DMS79 (cell line): Measurements from ENCODE around the gene GRM5.

ENCODE experiments used
- DNase-seq: peaks from one replicate; lab custom pipeline; 2025; lab: John Stamatoyannopoulos, UW

GRM5 gene

DNA sequence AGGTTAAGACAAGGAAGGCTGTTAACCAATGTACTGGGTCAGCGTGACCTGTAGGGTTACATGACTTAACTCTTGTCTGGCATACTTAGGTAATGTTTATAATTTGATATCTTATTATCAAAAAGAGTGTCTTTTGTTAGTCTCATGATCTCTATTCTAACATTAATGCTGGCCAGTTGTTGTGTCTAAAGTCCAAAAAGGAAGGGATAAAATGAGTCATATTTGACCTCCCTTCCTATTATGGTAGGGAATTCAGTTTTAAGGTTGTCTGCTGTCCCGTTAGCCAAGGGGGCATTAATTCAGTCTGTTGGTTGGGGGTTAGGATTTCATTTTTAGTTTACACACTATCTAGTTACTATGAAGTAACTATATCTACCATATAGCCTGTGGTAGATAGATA, 364.0 kb downstream of the GRM5 start:
- DNase-seq, result no peak

DNA sequence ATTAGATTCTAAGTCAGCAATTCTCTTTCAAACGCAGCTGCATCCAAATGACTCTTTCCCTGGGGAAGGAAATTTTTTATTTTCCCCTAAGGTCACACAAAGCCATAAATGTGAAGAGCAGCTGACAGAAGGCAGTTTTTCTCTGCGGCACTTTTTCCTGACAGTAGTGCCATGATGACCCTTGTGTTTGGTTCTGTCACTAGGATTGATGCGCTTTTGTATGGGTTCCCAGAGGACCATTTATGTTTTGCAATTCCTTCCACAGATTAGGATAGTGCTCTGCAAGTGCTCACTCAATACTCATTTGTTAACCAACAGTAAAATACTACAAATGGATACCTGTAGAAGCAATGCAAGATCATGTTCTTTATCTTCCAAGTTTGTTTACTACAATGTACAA, 368.6 kb downstream of the GRM5 start:
- DNase-seq, result no peak

DNA sequence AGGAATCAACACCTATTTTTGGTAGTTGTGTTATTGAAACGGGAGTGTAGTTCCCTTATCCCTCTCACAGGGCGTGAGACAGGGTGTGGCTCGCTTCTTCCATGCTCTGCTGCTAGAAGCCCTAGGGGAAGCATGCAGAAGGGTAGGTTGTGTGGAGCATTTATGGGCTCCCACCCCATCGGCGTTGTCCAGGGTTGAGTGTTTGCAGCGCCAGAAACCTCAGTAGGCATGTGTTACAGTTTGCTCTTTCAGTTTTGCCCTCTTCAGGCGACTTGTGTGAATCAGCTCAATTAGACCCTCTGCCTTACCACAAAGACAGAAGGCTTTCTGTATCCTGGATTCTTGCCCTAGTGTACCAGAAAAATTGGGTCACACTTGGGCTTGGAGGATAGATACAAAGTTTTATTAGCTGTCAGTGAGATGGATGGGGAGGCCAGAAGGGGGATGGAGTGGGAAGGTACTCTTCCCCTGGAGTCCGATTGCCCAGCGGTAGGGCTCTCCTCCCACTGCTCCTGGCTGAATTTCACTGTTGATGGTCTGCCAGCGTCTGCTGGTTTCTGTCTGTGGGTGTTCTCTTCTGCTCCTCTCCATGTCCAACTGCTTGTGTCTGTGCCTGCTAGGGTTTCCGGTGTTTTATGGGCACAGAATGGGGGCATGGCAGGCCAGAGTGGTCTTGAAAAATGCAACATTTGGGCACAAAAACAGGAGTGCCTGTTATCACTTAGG, 369.9 kb downstream of the GRM5 start:
- no peak for DNase-seq

DNA sequence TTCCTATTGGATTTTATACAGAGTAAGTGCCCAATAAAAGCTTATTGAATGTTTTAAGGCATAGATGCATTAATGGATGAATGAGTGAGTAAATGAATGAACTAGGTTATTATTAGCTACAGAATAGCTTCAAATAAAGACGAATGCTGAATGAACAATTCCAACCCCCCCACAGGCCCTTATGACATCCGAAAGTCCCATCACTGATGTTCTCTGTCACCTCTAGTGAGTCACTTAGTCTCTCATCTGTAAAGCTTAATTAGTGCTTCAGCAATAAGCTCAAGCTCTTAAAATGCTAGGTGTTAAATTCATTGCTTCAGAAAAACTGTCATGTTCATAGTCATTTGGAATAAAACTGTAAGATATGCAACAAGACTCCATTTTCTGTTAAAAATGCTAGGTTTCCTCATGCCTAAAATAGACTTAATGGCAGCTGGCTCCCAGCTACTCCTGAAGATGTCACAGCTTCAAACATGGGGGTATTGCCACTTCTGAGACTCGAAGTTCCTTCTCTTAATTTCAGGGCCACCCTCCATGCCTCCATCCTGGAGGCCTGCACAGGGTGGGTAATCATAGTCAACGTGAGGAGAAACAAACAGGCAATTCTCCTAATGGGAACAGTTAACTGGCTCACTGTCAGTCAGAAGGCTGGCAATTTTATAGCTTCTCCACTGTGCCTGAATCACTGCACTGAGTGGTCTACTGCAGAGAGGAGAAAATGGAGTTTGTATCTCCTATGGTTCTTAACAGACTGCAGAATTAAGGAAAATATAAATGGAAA, 373.3 kb downstream of the GRM5 start:
- DNase-seq, result no peak

DNA sequence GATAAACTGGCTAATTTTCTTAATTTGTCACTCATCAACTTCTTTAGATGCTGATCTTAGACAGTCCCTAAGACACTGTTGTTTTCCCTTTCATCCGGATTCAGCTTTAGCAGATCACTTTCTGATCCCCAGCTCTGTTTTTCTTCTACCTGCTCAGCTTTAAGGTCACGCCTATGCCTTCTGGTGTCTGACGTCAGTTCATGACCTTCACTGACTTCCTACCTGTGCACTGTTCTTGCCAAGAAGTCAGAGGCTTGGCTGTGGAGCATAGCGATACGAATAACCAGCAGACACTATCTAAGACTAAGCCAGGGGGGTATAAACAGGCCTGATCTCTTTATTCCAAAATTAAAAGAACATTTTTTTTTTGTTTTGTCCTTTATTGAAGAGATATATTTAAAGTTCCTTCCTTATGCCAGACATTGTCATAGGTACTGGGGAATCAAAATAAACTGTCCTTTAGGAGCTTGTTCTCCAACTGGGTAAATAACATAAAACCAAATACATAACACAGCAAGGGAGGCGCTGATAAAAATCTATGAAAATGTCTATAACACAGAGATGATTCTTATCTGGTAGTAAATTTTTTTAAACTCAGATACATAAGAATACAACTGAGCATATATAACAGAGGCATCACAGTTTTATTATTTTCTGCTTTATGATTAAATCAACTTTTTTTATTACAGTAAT, 376.1 kb downstream of the GRM5 start:
- DNase-seq, result no peak

DNA sequence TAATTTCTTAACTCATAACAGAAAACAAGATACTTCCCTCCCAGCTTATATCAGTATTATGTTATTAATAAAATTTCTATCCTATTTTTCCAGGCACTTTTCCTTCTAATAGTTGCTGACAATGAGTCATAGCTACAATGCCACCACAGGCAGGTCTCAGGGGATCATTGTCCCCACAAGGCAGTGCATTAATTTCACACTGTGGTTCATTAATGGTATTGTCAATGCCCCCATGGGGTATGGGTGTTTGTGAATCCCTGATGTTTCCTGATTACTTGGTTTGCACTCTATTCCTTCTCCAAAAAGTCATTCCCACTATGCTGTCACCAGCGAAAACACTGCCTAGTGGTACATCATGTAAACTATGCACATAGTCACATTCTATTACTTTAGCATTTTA, 382.8 kb downstream of the GRM5 start:
- DNase-seq, result no peak

DNA sequence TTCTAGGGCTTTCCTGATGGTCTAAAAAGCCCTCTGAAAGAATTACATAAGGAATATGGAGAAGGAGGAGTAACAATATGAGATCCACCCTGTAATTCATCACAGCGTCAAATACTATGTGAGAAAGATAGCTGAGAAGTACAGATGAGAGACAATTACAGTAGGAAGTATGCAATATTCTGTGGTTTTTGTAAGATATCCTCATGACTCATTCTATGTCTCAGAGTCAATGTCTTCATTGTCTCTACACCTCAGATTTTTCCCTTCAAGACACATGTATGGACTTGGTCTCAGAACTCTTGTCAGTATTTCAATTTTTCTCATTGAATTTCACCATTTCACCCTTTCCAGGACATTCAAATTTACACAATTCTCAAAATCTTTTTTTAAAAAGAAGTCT, 385.0 kb downstream of the GRM5 start:
- DNase-seq, result no peak

DNA sequence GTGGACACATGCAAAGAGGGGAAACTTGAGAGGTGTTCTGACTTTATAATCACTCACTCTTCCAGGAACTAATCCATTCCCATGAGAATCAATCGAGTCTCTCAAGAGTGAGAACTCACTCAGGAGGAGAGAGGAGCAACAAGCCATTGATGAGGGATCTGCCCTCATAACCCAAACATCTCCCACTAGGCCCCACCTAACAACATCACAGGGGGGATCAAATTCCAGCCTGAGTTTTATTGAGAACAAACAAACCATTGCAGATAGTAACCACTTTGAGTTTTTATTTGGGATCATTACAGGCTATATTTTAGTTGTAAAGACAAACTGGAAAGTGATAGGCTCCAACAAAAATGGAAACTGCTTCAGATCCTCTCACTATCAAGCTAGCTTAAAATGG, 399.4 kb downstream of the GRM5 start:
- DNase-seq, result no peak

DNA sequence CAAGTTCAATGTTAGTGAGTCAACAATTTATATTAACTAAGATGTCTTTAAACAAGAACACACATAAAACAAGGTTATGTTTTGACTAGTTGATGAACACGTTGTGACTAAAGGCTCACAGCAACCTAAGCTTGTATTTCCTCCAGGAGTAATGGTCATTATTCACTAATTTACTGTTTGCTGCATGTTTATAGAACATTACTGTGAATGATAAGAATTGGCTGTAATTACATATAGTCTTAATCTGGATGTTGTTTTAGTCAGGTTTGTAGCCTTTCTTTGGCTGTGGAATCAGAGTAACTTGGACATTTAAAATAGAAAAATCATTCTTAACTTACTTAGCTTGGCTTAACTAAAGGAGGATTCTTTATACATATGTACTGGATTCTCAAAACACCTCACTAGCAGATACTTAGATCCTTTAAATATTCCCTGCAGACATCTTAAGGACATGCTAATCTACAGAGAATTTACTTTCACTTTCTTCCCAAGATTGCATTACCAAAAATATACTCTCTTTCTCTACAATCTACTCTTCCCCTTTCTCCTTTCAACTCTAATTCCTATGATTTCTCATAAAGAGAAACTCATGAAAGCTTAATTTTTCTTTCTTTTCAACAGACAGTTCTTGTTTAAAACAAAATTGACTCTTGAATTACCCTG, 408.6 kb downstream of the GRM5 start:
- DNase-seq, result no peak

DNA sequence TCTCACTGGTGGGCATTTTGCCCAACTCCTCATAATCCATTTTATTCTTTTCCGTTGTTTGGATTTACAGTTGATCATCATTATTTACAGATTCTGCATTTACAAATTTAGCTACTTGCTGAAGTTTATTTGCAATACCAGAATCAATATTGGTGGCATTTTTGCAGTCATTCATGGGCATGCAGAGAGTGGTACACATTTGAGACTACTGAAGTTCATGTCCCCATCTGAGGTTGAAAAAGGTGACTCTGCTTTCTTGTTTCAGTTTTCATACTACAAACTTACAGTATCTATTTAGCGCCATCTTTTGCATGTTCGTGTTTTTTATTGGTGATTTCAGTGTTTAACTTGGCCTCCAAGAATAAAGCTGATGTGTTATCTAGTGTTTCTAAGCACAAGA, 409.5 kb downstream of the GRM5 start:
- DNase-seq, result no peak

DNA sequence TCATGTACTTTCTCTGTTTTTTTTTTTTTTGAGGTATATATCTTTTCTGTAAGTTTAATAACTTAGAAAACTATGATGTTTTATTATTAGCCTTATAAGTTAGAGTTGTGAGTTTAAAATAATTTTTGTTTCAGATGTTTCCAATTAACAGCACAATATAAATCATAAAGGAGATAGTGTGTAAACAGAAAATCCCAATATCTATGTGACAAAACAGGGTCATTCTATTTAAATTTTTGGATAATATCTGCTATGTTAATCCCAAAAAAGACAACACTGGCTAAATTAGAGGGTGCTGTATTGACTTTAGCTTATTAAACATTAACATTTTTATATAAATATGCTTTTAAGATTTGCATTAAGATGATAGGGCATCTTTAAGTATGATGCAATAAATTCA, 410.1 kb downstream of the GRM5 start:
- DNase-seq, result no peak

DNA sequence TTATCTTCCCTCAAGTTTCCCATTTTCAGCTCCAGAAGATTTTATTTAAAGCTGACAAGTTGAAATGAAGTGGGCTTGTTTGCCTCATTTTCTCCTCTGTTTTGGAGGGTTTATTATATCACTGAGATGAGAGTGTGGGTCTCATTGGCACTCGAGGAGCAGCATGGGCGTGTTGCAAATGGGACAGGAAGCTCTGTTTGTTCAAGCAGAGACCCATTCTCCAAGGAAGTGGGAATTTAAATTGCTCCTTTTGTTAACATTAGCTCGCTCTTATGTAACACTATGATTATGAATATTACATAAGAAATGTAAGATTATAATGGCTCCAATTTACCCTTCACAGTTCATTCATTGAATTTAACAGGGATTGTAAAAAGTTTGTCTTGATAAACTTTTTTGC, 410.6 kb downstream of the GRM5 start:
- DNase-seq, result no peak

DNA sequence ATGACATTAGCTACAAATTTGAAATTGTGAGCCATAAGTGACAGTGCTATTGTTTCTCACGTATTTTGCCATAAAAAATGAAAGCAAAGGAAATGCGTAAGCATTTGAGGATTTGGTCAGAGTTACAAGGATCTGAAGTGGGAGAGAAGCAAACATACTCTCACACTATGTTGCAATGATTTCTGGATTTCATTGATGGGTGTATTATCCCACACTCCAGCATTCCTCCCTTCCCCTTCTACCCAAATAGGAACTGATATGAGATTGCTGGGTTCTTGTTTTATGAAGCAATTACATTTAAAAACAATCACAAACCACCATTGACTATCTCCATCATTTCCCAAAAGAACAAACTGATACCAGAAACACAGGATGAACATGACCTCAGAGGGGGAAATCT, 414.2 kb downstream of the GRM5 start:
- DNase-seq, result no peak

DNA sequence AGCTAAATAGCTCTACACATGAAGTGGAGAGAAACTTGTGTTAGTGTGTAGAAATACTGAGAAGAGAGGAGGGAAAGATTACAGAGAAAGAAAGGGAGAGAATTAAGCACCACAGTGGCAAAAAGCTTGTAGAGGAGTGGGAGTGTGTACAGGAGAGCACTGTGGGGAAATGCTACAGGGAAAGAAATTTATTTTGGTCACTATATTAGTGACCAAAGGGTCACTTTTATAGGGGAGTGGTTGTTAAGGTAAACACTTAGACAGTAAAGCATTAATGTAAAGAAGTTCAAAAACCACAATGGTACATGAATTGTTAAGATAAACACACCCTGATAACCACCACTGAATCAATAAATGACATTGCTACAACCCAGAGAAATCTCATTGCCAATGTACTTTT, 421.1 kb downstream of the GRM5 start:
- DNase-seq, result no peak

DNA sequence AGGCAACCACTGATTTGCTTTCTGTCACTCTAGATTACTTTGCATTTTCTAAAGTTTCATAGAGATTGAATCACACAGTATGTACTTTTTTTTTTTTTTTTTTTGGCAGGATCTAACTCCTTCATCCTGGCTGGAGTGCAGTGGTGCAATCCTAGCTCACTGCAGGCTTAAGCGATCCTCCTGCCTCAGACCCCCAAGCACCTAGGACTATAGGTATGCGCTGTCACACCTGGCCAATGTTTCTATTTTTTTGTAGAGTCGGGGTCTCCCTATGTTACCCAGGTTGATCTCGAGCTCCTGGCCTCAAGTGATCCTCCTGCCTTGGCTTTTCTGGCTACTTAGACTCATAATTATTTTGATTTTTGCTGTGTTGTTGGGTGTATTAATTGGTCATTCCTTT, 433.6 kb downstream of the GRM5 start:
- no peak for DNase-seq

DNA sequence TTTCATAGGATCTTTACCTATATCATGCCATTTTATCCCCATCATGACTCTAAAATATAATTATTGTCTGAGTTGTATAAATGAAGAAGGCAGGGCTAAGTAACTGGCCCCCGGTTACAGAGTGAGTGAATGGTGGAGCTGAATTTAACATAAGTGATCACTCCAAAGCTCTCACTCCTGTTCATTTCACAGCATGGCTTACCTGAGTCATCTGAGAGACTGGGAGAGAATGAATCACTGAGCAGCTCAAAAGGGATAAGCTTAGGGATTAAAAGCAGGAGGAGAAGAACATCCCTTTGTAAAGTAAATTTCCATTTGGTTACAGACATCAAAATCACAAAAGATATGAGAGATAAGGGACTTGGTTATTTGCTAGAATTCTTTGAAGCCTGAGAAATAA, 434.3 kb downstream of the GRM5 start:
- no peak for DNase-seq

DNA sequence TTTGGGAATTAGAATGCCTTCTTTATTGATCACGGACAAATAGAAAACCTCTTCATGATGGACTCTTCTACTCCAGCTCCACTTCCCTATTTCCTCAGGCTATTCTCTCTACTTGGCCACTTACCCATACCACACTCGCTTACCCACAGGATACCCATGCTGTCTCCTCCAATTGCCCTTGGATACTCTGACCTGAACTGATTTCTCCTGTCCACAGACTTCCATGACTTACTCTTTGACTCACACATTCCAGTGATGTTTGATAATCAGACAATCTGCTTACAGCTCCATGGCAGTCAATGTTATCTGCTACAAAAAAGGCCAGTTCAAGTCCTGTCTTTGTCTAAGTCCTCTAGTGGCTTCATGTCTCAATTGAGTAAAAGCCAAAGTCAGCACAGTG, 436.3 kb downstream of the GRM5 start:
- DNase-seq, result no peak

DNA sequence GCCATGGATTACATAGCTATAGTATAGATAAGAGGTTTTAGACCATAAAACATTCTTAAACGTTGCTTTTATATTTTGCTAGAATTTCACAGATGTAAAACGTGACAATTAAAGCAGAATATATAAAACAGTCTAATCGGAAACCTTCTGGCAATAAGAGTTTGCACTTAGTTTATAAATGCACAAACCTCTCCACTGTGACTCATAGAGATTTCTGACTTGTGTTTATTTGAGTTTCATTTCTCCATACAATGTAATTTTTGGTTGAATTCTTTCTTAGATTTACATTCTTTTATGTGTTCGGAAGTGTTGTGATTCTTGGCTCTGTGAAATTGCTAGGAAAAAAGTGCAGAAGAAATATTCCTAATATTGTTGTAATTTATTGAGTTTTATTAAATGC, 439.6 kb downstream of the GRM5 start:
- DNase-seq, result no peak

DNA sequence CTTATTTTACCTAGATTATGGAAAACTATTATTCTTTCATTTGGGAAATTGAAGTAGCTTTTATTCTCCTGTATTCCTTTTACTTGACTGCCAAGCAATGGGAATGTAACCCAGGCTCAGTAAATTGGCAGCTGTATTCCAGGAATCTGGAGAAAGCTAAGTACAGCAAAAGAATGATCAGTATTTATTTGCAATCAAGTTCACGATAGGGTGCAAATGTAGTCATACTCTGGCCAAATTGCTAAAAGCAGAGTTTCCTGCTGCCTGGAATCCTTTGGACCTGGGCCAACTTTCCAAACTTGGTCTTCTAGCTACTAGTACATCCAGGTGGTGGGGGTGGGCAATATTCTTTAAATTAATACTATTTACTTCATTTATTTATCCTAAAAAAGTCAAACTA, 442.3 kb downstream of the GRM5 start:
- no peak for DNase-seq

DNA sequence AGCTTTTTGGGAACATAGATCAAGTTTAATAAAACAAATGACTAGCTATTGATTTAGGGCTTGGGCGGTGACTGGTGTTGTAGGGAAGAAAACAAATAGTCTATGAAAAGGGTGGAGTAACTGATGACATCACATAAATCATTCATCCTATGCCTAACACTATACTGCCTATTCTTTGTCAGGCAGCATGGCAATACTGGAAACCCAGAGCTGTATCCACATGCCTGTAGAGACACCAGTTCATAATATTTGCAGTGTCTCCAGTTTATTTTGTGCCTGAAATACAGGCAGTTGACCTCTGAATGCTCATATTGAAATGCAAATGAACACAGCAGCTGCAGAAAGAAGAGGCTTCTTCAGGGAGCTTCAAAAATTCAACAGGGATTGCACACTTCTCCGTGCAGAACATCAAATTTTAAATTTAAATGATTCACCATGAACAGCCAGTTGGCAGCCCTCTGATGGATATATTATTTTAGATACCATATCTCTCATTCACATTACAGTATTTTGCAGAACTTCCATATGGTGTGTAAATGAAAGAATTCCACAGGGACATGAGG, 445.1 kb downstream of the GRM5 start:
- no peak for DNase-seq

DNA sequence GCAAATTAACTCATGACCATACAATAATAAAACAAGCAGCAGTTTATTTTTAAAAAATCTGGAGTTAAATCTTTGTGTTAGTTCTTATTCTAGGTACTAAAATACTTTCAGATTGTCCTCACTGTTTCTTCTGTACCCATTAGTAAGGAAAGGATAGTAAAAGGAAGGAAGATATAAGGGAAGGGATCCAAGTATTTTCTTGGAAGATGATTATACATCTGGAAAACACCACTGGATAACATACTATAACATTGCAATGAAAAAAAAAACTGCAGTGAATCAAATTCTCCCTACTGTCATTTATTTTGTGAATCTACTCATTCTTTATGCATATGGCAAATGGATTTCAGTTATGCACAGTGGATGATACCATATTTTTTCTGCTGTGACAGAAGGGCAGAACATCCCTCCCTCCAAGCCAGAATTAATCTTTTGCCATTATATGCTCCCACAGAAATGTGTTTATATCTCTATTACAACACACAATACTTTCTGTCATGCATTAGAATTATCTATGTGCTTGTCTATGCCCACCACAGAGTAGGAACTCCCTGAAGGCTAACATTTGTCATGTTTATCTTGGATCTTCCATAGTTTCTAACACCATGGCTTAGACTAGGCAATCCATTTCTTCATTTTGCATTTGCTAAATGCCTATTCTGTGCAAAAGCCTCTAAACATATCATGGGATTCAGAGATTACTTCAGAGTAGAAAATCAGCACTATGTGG, 446.0 kb downstream of the GRM5 start:
- no peak for DNase-seq

DNA sequence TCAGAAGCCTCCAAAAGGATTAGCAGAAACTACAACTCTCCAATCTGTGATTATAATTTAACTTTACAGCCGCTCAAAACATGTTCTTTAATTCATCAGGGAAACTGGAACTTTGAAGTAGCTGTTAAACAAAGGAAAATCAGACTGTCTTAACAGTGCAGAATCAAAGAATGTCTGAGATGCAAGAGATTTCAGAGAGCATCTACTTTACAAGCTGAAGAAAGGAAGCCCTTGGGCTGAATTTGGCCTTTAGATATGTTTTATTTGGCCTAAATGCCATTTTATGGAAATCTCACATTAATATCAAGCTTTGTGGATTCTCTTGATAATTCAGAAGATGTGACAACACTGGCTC, 446.7 kb downstream of the GRM5 start:
- no peak for DNase-seq
